GM12872 (cell line): ENCODE measurements around the gene FUBP3.
A peak's percentile ranks its signal among the peaks of the same experiment; 100 is the strongest.

Experiments used
- CTCF ChIP-seq: IDR thresholded peaks from 3 replicates; pipeline ENCODE4 v1.5.1; 2011; ENCODE audit warnings: low read depth, mild to moderate bottlenecking, low read length, moderate library complexity; ENCODE audit not compliant: insufficient read depth

The FUBP3 gene

DNA sequence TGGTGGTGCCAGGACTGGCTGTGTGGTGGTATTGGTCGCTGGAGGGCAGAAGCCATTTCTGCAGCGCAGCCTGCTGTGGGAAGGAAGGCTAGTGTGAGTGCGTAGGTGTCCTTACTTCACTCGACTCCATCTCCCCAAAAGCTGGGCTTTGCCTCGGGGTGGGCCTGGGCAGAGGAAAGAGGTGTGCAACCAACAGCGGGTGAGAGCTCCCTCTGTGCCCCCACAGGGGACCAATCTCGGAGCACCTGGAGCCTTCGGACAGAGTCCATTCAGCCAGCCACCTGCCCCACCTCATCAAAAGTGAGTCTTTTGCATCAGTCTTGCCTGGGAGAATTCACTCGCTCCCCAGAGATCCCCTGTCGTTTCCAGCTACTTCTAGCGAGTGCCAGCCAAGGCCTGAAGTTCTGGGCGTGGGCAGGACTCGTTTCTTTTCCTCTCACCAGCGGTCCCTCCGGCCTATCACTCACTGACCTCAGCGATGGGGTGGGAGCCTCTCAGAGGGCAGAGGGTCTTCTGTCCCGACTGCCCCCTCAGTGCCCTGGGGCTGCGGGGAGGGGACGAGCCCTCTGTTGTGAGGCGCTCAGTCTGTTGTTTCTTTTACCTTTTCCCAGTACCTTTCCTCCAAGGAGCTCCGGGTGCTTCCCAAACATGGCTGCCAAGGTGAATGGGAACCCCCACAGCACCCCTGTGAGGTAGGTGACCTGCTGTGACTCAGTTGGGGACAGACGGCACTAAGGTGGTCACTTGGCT is 52.1 kb downstream of the FUBP3 start:
- TF ChIP-seq CTCF = no peak

GRCh38 chr9:130632081-130632710 is 52.8 kb downstream of the FUBP3 start:
- TF ChIP-seq CTCF = no peak

DNA sequence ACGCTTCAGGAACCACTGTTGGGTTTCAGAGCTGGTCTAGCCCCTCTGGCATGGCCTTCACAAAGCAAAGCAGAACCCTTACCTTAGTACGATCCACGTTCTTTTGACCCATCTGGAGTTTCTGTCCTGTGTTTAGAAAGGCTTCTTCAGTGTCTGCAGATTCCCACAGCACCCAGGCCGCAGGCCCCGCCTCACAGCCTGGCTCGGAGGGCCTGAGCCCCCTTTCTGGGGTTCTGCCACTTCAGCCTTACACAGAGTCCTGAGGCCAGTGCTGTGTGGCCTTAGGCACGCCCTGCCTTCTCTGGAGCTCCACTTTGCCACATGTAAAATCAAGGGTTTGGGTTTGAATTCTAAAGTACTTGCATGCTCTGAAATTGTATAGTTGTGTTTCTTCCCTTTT is 53.5 kb downstream of the FUBP3 start:
- no peak for TF ChIP-seq CTCF

- TF ChIP-seq CTCF = peak; percentile 10; the same call in 1 of the 3 replicates
Measured at GRCh38 chr9:130633336-130634190, 54.2 kb downstream of the FUBP3 start.

- no peak for TF ChIP-seq CTCF
Measured at GRCh38 chr9:130634191-130634768, 54.9 kb downstream of the FUBP3 start.

GRCh38 chr9:130634801-130635200 is 55.4 kb downstream of the FUBP3 start:
- TF ChIP-seq CTCF = no peak

DNA sequence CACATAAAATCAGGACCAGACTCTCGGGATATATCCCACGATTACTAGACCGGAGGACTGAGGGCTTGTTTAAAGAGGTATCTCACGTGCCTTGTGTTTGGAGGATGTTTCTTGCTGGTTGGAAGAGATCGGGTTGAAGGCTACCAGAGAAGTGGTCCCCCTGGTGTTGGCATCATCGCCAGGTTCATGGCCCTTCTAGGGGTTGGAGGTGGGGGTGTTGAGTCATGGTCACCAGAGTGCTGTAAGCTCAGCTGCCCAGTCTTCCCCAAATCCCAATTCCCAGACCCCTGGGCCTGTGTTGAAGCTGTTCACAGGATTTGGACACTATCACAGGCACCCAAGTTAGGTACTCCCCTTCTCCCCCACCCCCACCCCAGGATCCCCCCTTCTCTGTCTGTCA is 55.9 kb downstream of the FUBP3 start:
- no peak for TF ChIP-seq CTCF
